IPS-15b (cell line): ENCODE data around the gene UGGT2.
"Not testable (repeated sequence)": the region's sequence is repeated elsewhere in the genome, so short reads cannot be mapped to it uniquely, and the experiment has no call there.

Source experiments
- H3K27me3 ChIP-seq: one replicate; pipeline ENCODE4 v1.6.1; 2013; ENCODE audit warnings: low read length; ENCODE audit not compliant: control insufficient read depth, insufficient read depth
- H3K36me3 ChIP-seq: one replicate; pipeline ENCODE4 v1.6.1; 2013; ENCODE audit warnings: low read length; ENCODE audit not compliant: control insufficient read depth, insufficient read depth
- H3K4me1 ChIP-seq: one replicate; pipeline ENCODE4 v1.6.1; 2013; ENCODE audit warnings: mild to moderate bottlenecking, low read length; ENCODE audit not compliant: control insufficient read depth, insufficient read depth
- H3K4me3 ChIP-seq: one replicate; pipeline ENCODE4 v1.5.1; 2013; ENCODE audit warnings: low read depth, low read length
- H3K9ac ChIP-seq: one replicate; pipeline ENCODE4 v1.6.1; 2013; ENCODE audit warnings: low read depth, mild to moderate bottlenecking, low read length
- H3K9me3 ChIP-seq: one replicate; pipeline ENCODE4 v1.6.1; 2013; ENCODE audit warnings: mild to moderate bottlenecking, low read length; ENCODE audit not compliant: control insufficient read depth, insufficient read depth

The UGGT2 gene

GRCh38 chr13:96011291-96011872 lies 41.8 kb downstream of the UGGT2 start:
- no peak overlapping the region for H3K9ac ChIP-seq
- peaks cover 2% of the 10 kb centered on the region for H3K36me3 ChIP-seq
- H3K27me3 ChIP-seq: no peaks in the 10 kb centered on the region
- H3K4me3 ChIP-seq: no peak overlapping the region
- no peaks in the 10 kb centered on the region for H3K4me1 ChIP-seq
- H3K9me3 ChIP-seq: no peaks in the 10 kb centered on the region

DNA sequence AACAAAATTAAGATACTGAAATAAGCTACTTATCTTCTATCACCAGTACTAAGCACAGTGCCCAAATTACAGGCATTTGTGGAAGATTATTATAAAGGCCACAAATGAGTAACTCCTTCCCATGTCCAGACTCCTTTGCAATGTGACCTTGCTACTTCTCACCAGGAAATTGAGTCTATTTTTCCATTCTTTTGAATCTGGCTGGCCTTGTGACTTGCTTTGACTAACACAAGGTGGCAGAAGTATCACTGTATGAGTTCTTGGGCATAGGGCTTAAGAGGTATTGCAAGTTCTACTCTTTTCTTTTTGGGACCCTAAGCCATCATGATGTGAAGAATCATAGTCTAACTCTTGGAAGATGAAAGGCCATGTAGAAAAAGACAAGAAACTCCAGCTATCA lies 49.9 kb downstream of the UGGT2 start:
- H3K9me3 ChIP-seq: no peaks in the 10 kb centered on the region
- H3K4me1 ChIP-seq: peaks cover 32% of the 10 kb centered on the region
- no peaks in the 10 kb centered on the region for H3K36me3 ChIP-seq
- no peaks in the 10 kb centered on the region for H3K27me3 ChIP-seq
- H3K4me3 ChIP-seq: no peak overlapping the region
- H3K9ac ChIP-seq: no peak overlapping the region

DNA sequence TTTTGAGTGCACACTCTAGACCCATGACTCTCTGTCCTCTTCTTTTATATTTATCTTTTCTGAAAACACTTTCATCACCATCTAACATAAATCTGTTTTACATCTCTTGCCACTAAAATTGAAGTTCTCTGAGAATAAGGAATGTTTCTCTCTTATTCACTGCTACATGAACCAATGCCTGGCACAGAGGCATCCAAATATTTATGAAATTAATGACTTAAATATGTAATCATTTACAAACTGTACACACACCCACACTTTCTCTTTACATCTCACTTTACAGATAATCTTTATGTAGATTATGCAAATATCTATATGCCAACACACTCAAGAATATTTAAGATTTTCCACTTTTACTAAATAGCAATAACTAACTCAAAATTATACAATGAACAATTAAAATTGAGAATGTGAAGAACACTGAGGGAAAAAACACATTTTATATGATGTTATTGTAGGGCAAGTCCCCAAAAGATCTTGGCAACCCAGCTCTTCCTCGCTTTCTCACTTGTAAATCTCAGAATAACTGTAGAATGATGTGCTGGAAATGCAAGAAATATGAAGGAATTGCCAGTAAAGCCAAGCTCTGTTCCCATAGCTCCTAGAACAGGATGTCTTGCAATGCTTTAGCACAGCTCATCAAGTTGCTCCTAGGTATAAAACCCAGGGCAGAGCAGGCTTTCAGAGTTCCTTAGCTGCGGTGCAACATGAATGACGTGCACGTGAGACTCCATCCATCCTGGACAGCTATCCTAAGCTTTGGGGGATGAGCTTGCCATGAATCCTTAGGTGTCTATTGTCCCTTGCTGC lies 50.7 kb downstream of the UGGT2 start:
- peaks cover 40% of the 10 kb centered on the region for H3K4me1 ChIP-seq

DNA sequence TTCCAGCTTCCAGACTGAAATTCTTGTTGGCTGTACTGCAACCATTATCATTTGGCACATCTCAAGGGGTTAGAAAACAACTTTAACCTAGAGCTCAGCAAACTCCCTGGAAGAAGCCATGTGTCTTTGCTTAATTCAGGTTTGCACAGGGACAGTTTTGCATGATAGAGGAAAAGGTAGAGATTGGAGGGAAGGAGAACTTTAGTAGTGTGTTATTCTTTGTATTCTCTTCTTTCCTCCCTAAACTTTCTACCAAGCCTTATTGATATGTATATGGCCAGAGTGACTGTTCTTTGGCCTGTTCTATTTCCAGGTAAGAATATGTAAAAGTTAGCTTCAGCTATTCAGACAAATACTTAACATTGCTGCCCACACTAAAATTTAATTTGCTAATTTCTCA lies 53.1 kb downstream of the UGGT2 start:
- H3K9ac ChIP-seq: no peak overlapping the region
- H3K36me3 ChIP-seq: no peaks in the 10 kb centered on the region
- H3K27me3 ChIP-seq: no peaks in the 10 kb centered on the region
- no peak overlapping the region for H3K4me3 ChIP-seq
- H3K4me1 ChIP-seq: peaks cover 41% of the 10 kb centered on the region
- H3K9me3 ChIP-seq: no peaks in the 10 kb centered on the region

More for the DNA sequence above, 50.7 kb downstream of the UGGT2 start:
- Histone ChIP-seq H3K4me3 (no peak overlapping the region), H3K36me3 (no peaks in the 10 kb centered on the region), H3K27me3 (no peaks in the 10 kb centered on the region), H3K9ac (no peak overlapping the region), H3K9me3 (no peaks in the 10 kb centered on the region)

DNA sequence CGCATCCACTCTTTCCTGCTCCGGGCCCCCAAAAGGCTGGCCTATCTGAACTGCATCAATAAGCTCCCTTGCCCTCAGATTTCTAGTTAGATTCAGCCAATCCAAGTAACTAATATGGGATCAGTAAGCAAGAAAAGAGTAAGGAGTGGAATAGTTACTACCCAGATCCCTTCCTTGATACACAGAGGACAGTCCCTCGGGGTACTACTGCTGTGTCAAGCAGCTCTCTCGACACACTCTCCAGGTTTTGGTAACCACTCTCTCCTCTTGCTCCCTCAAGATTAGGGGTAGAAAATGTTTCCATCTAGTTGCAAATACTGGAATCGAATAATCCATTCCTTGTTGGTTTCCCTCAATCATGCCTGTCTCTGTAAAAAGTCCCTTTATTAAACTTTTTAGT lies 65.4 kb downstream of the UGGT2 start:
- no peaks in the 10 kb centered on the region for H3K27me3 ChIP-seq
- H3K9ac ChIP-seq: no peak overlapping the region
- H3K4me1 ChIP-seq: peaks cover 4% of the 10 kb centered on the region
- H3K4me3 ChIP-seq: no peak overlapping the region
- H3K36me3 ChIP-seq: no peaks in the 10 kb centered on the region
- no peaks in the 10 kb centered on the region for H3K9me3 ChIP-seq

- no peak overlapping the region for H3K4me3 ChIP-seq
- no peaks in the 10 kb centered on the region for H3K36me3 ChIP-seq
- no peaks in the 10 kb centered on the region for H3K4me1 ChIP-seq
- H3K9me3 ChIP-seq: no peaks in the 10 kb centered on the region
- H3K27me3 ChIP-seq: no peaks in the 10 kb centered on the region
- no peak overlapping the region for H3K9ac ChIP-seq
These were observed 71.1 kb downstream of the UGGT2 start for GRCh38 chr13:95982144-95982543.

- H3K9me3 ChIP-seq, H3K27me3 ChIP-seq, H3K4me1 ChIP-seq, H3K9ac ChIP-seq, H3K4me3 ChIP-seq, H3K36me3 ChIP-seq: not testable (repeated sequence)
These were observed 80.5 kb downstream of the UGGT2 start for GRCh38 chr13:95972651-95973050.

GRCh38 chr13:95970878-95971277 lies 82.3 kb downstream of the UGGT2 start:
- no peaks in the 10 kb centered on the region for H3K27me3 ChIP-seq
- no peaks in the 10 kb centered on the region for H3K9me3 ChIP-seq
- no peaks in the 10 kb centered on the region for H3K36me3 ChIP-seq
- no peak overlapping the region for H3K9ac ChIP-seq
- H3K4me1 ChIP-seq: no peaks in the 10 kb centered on the region
- no peak overlapping the region for H3K4me3 ChIP-seq

- Histone ChIP-seq H3K4me1 (no peaks in the 10 kb centered on the region), H3K9me3 (no peaks in the 10 kb centered on the region), H3K27me3 (no peaks in the 10 kb centered on the region), H3K36me3 (no peaks in the 10 kb centered on the region), H3K4me3 (no peak overlapping the region), H3K9ac (no peak overlapping the region)
These were observed 84.3 kb downstream of the UGGT2 start for GRCh38 chr13:95968906-95969305.

DNA sequence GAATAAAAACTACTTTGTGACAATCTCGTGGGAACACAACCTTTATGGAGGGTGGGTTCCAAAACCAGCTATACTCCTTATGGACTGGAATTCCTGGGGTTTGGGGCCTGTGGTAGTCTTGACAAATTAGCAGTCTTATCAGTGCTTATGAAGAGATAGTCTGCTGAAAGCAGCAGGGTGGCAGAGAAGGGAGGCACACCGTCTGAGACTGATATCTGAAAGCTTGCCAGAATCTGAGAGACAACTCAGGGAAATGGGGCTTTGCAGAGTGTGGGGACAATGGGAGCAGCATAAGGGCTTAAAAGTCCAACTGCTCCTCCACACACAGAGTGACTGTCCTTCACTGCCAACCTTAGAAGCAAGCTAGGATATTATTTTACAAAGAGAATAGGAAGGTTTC lies 95.9 kb downstream of the UGGT2 start:
- Histone ChIP-seq H3K36me3 (no peaks in the 10 kb centered on the region), H3K9me3 (no peaks in the 10 kb centered on the region), H3K4me1 (peaks cover 8% of the 10 kb centered on the region), H3K9ac (no peak overlapping the region), H3K27me3 (no peaks in the 10 kb centered on the region), H3K4me3 (no peak overlapping the region)

GRCh38 chr13:95956589-95957148 lies 96.5 kb downstream of the UGGT2 start:
- no peaks in the 10 kb centered on the region for H3K36me3 ChIP-seq
- H3K4me3 ChIP-seq: no peak overlapping the region
- H3K27me3 ChIP-seq: no peaks in the 10 kb centered on the region
- no peak overlapping the region for H3K9ac ChIP-seq
- H3K4me1 ChIP-seq: peaks cover 8% of the 10 kb centered on the region
- no peaks in the 10 kb centered on the region for H3K9me3 ChIP-seq

DNA sequence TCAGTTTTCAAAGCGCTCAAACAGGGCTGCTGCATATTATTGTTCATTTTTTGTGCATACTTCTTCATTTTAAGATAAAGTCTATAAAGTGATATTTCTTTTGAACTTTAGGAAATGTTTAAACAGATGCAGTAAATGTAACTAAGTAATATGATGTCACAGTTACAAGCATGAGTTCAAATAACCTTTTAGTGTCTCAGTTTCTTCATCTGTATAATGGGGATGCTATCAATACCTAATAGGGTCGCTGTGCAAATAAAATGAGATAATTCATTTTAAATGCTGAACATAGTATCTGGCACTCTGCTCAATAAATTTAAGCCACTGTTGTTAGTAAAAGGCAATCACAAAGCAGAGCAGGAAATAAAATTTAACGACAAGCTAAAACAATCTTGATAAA lies 97.5 kb downstream of the UGGT2 start:
- H3K4me3 ChIP-seq: no peak overlapping the region
- no peaks in the 10 kb centered on the region for H3K9me3 ChIP-seq
- peaks cover 8% of the 10 kb centered on the region for H3K4me1 ChIP-seq
- no peaks in the 10 kb centered on the region for H3K36me3 ChIP-seq
- no peak overlapping the region for H3K9ac ChIP-seq
- H3K27me3 ChIP-seq: no peaks in the 10 kb centered on the region
